ENCODE results near the gene TBC1D19.
A peak's percentile ranks its signal among the peaks of the same experiment; 100 is the strongest.
"Not testable (repeated sequence)": the region's sequence is repeated elsewhere in the genome, so short reads cannot be mapped to it uniquely, and the experiment has no call there.

Gene TBC1D19, protein sequence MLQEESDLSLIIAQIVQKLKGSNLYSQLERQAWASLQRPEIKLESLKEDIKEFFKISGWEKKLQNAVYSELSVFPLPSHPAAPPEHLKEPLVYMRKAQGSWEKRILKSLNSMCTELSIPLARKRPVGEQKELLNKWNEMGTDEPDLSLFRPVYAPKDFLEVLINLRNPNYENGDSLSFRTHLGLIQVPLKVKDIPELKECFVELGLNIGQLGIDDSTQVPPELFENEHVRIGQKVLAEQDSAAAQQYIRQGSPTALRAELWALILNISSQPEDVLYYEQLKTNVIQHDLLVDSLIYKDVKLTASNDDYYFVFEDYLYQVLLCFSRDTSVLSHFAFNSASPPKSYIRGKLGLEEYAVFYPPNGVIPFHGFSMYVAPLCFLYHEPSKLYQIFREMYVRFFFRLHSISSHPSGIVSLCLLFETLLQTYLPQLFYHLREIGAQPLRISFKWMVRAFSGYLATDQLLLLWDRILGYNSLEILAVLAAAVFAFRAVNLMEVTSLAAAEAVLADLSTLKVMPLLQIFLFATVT

DNA sequence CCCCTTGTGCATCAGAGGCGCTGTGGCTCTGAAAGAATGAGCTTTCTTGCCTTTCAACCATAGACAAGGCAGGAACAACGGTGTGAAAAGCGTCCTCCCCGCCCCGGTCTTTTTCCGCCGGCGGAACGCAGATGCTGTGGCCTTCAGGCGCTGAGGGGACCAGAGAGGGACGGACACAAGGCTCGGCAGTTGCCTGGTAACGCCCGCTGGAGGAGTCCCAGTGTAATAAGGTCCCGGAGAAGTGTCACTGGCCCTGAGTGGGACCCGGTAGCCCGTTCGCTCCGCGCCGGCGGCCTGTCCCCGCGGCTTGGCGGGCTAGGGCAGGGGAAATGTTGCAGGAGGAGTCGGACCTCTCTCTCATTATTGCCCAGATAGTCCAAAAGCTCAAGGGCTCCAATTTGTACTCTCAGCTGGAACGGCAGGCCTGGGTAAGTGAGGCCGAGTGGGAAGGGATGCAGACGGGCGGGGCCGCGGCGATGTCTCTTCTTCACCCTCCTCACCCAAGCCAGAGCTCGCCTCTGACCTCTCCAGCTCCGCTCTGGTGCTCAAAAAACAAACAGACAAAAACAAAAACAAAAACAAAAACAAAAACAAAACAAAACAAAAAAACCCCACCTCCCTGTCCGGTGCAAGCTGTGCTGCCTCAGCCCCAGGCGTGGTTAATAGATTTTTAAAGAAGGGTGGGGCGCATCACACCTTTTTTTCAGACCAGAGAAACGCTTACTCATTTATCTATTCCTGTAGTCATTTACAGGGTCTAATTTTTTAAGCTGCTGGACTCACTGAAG lies at the start of gene TBC1D19:
Gene TBC1D19, plus strand, starts transcription at position 220 of the 788 bp plus-strand sequence. Its CDS starts 110 bp downstream, at position 330.
- DNase-seq (ENCODE audit: low read depth in 2 of 2): peak; percentile 66 to 76

DNA sequence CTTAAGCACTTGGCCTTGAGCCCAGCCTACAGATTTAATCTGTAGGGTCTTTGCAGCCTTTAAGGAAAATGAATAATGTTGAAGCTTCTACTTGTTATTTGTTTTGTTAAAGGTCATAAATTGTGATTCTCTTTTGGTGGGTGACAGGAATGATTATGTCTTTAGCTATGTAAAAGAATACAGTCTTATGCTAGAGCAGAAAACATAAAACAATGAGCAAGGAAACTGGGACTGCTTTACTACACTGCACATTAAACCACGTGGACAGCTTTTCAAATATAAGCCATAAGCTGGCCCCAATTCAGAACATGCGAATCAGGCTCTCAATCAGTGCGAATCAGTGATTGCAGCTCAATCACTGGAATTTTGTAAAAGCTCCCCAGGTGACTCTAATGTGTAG lies 40.9 kb upstream of the TBC1D19 start:
- no peak for DNase-seq (ENCODE audit: low read depth in 2 of 2)

DNA sequence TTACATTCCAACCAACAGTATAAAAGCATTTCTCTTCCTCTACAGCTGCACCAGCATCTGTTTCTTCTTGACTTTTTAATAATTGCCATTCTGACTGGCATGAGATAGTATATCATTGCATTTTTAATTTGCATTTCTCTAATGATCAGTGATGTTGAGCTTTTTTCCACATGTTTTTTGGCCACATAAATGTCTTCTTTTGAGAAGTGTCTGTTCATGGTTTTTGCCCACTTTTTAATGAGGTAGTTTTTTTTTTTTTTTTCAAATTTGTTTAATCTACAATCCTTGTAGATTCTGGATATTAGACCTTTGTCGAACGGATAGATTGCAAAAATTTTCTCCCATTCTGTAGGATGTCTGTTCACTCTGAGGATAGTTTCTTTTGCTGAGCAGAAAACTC lies 39.5 kb upstream of the TBC1D19 start:
- DNase-seq (ENCODE audit: low read depth in 2 of 2): no peak

DNA sequence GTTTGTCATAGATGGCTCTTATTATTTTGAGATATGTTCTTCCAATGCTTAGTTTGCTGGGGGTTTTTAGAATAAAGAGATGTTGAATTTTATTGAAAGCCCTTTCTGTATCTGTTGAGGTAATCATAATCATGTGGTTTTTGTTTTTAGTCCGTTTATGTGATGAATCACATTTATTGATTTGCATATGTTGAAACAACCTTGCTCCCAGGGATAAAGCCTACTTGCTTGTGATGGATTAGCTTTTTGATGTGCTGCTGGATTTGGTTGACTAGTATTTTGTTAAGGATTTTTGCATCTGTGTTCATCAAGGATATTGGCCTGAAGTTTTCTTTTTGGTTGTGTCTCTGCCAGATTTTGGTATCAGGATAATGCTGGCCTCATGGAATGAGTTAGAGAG lies 35.5 kb upstream of the TBC1D19 start:
- not testable (repeated sequence) for DNase-seq (ENCODE audit: low read depth in 2 of 2)

DNA sequence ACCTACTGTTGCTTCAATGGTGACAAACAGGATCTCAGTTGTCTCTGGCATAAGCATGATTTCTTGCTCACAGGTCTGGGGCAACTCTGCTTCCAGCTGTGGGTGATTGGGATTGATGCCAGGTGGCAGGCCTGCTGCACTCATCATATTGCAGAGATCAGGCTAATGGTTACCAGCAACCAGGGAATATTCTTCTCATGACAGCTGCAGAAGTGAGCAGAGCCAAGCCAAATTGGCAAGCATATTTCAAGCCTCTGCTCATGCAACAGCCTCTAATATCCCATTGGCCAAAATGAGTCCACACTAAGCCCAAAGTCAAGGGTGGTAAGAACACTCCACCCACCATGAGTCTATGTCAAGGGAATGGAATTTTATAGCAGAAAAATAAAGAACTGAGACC lies 26.7 kb upstream of the TBC1D19 start:
- no peak for DNase-seq (ENCODE audit: low read depth in 2 of 2)

DNA sequence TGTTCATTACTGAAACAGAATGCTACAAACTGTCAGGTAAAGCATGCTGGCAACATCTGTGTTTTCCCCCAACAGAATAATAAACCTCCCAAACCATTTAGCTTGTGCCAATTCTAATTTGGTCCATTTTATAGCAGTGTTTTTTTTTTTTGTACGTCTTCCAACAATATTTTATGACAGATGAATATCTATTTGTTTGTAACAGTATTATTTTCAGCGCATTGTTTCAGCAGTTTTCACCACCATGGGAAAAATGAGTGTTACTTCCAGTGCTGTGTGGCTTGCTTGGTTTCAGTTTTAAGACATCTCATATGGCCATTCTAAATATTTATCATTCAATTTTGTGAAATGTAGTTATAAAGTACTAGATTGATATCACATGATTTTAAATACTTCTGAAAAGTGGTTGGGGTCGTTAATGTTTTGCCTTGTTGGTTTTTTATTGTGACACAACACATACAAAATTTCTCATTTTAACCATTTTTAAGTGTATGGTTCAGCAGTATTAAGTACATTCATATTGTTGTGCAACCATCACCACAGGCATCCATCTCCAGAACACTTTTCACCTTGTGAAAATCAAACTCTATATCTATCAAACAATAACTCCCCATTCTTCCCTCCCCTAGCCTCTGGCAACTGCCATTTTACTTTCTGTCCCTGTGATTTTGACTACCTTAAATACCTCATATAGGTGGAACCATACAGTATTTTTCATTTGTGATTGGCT lies 25.6 kb upstream of the TBC1D19 start:
- DNase-seq (ENCODE audit: low read depth in 2 of 2): no peak

DNA sequence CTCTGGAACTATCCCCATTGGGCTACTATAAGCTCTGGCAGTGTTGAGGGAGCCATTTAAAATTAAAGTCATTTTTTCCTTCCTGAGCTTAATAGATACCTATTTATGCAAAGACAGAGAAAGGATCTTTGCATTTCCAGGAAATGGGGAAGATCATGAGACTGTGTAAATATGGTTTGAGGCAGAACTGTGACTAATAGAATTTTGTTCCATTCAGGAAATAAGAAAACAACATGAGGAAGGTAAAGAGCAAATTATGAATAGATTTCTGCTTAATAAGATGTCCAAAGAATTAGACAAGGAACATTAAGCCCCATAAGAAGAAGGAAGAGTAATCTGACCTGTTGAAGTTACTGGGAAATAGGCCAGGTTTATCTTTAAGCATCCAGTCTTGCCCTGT lies 17.8 kb upstream of the TBC1D19 start:
- no peak for DNase-seq (ENCODE audit: low read depth in 2 of 2)

DNA sequence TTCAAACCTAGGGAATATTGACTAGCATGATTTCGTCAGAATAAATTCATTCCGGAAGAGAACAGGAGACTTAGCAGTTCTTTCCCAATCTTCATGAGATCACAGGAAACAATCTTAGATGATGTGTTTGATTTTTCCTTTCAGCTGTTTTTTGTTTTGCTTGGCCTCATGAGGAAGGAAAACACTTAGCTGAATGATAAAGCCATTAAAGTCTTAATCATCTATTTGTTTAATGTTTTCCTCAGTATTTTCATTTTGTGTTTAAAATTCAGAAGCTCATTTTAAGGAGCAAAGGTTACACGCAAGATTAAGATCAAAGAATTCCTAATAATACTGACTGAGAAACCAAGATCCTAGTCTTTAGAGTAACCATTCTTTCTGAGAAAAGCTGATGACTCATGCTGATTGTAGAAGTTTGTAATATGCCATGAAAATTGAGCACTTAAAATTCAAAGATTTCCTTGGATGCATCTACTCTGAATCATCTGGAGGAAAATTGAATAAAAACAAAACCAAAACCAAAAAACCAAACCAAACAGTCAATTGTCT lies 15.4 kb upstream of the TBC1D19 start:
- no peak for DNase-seq (ENCODE audit: low read depth in 2 of 2)

DNA sequence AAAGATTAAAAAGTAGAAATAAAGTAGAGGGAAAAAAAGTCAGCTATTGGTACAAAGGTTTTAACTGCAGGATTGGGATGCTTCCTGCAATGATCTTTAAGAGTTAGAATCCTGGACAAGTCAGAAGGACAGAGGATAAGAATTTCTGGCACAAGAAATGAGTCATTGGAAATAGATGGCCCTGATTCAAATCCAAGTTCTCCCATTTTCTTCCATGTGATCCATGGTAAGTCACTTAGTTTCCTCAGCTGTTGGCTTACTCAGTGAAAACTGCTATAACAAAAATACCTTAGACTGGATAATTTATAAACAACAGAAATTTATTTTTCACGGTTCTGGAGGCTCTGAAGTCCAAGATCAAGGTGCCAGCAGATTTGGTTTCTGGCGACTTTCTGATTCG lies 13.3 kb upstream of the TBC1D19 start:
- DNase-seq (ENCODE audit: low read depth in 2 of 2): no peak

DNA sequence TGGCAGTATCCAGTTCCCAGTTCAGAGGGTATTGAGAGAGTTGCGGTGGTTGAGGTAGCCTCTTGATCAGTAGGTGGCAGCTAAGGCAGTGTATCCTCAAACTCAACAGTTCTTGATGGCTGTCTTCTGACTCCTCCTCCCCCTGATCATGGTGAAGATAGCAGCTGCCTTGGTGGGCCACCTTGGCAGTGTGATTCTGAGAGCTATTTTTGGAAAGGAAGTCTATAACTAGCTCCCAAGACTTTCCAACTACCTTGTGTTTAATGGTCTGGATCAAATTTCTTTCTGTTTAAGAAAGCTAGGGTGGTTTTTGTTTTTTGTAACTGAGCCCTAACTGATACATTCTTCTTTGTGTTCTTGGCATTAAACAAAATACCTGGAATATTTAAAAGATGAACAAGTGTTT lies 10.5 kb upstream of the TBC1D19 start:
- DNase-seq (ENCODE audit: low read depth in 2 of 2): no peak

DNA sequence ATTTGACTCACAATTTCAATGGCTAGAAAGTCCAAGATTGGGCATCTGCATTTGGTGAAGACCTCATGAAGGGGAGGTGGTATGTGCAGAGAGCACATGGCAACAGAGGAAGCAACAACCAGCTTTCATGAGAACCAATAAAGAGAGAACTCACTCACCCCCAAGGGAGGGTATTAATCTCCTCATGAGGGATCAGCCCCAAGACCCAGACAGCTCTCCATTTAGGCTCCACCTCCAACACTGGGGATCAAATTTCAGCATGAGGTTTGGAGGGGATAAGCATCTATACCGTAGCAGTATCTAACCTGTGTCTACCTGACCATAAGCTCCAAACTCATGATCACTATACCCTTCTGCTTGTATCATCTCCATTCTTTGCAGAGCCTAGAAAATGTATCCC lies 9.3 kb upstream of the TBC1D19 start:
- DNase-seq (ENCODE audit: low read depth in 2 of 2): no peak

DNA sequence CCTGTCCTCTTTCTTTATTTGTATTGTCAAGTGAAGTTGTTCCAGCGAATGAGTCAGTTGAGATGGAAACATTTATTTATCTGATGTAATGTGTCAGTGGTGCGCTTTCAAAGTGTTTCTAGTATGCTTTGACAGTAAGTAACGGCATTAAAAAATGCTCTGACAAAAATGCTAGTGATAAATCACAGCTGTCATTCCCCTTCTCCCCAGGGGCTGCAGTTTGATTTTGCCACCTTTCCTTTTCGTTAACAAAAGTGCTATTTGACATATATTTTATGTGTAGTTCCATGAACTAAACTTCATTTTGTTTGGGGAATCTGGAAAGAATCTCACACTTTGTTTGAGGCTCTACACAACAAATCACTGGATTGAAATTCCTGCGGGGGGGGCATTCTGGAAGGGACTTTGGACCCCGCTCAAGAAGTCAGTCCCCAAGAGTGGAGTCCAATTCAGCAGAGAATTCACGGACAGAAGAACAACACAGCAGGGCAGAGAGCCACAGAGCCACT lies 7.6 kb upstream of the TBC1D19 start:
- DNase-seq (ENCODE audit: low read depth in 2 of 2): no peak

DNA sequence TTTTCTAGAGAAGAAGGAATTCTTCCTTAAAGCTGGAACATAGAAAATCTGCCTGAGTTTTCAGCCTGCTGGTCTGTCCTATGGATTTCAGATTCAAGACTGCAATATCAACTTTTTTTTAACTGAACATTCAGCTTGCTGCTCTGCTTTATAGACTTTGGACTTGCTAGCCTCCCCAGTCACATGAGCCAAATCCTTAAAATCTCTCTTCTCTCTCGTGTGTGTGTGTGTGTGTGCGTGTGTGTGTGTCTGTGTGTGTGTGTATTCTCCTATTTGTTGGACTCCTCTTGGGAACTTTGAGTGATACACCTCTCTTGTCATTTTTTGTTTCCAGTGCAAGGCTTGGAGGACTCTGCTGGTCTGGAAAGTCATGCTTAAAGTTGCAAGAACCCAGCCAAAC lies 6.8 kb upstream of the TBC1D19 start:
- DNase-seq (ENCODE audit: low read depth in 2 of 2): no peak

DNA sequence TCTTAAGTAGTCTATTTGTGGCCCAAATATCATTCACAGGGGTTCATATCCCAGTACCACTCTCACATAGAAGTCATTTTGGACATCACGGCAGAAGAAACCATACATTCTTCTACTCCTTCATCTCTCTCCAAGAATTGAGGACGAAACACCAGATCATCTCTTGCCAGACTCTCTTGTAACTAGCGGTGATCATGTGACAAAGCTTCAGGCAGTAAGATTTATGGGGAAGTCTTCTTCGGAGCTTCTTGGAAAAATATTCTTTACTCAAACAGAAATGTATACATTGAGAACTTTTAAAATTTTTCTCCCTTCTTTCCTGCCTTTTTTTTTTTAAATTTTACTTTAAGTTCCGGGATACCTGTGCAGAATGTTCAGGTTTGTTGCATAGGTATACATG lies 4.7 kb upstream of the TBC1D19 start:
- DNase-seq (ENCODE audit: low read depth in 2 of 2): no peak

DNA sequence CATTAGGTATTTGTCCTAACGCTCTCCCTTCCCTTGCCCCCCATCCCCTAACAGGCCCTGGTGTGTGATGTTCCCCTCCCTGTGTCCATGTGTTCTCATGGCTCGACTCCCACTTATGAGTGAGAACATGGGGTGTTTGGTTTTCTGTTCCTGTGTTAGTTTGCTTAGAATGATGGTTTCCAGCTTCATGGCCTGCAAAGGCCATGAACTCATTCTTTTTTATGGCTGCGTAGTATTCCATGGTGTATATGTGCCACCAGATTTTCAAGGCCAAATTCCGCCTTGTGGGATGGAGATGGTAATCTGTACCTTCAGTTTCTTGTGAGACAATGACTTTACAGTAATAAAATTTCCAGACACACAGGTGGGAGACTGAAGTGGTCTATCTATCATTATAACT lies 2.5 kb upstream of the TBC1D19 start:
- not testable (repeated sequence) for DNase-seq (ENCODE audit: low read depth in 2 of 2)

DNA sequence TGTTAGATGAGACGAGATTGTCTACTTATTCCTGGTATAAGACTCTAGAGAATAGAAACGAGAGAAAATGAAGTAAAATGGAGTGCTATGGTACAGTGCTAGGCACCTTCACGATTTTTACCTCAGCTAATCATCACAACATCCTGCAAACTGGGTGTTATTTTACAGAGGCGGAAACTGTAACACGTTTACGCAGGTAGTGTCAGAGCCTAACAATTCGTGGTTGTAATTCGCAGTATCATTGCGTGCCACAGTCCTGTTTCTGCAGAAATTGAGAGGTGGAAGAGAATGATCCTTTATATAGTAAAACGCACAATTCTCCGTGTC lies 383 bp upstream of the TBC1D19 start:
- DNase-seq (ENCODE audit: low read depth in 2 of 2): no peak

DNA sequence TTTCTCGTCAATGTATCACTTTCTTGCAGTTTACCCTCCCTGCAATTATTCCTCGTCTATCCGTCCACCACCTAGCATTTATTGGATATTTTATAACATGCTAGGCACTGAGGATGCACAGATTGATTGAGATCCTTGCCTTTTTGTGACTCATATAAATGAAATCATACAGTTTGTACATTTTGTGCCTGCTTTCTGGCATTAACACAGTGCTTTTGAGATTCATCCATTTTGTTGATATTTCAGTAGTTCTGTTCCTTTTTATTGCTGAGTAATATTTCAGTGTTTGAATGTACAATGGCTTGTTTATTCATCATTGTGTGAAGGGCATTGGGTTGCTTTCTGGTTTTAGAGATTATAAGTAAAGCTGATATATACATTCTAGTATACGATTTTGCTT lies 841 bp downstream of the TBC1D19 start:
- DNase-seq (ENCODE audit: low read depth in 2 of 2): no peak

DNA sequence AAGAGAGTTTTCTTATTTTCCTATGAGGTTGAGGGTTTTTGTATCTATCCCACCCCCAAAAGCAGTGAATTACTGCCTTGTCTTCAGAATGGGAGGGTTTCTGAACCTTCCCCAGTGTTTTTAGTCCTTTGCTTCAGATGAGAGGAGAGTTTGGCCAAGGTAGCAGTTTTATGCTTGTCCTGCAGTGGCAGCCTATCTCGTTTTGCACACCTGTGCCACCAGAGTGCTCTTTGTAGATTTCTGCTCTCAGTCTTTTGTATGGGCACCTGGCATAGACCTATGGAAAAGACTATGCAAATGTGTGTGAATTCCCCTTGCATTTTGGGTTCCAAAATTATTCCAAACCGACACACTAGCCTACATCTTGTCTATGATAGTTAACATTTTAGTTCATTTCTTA lies 5.8 kb downstream of the TBC1D19 start:
- no peak for DNase-seq (ENCODE audit: low read depth in 2 of 2)

DNA sequence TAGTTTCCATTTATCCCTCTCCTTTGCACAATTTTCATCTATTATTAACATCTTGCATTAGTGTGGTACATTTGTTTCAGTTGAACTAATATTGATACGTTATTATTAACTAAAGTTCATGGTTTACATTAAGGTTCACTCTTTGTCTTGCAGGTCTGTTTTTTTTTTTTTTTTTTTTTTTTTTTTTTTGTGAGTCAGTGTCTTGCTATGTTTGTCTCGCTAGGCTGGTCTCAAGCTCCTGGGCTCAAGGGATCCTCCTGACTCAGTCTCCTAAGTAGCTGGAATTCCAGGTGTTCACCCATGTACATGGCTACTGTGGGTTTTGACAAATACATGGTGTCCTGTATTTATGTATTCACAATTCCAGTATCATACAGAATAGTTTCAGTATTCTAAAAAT lies 6.8 kb downstream of the TBC1D19 start:
- no peak for DNase-seq (ENCODE audit: low read depth in 2 of 2)

DNA sequence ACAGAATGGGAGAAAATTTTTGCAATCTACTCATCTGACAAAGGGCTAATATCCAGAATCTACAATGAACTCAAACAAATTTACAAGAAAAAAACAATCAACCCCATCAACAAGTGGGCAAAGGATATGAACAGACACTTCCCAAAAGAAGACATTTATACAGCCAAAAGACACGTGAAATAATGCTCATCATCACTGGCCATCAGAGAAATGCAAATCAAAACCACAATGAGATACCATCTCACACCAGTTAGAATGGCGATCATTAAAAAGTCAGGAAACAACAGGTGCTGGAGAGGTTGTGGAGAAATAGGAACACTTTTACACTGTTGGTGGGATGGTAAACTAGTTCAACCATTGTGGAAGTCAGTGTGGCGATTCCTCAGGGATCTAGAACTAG lies 9.7 kb downstream of the TBC1D19 start:
- DNase-seq (ENCODE audit: low read depth in 2 of 2): not testable (repeated sequence)

DNA sequence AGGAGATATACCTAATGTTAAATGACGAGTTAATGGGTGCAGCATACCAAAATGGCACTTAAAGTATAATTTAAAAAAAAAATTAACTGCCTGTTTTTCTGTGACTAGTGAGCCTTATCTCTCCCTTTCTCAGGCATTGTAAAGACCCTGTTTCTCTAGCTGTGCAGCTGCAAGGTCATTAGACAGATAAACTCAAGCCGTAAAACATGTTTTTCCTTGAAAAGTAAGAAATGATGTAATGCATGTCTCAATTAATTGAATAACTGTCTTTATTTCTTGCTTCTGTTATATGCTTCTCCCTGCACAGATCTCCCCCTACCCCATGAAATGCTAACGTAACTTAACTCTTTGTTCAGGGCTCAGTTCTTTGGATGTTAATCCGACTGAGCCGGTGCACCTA lies 10.5 kb downstream of the TBC1D19 start:
- no peak for DNase-seq (ENCODE audit: low read depth in 2 of 2)

DNA sequence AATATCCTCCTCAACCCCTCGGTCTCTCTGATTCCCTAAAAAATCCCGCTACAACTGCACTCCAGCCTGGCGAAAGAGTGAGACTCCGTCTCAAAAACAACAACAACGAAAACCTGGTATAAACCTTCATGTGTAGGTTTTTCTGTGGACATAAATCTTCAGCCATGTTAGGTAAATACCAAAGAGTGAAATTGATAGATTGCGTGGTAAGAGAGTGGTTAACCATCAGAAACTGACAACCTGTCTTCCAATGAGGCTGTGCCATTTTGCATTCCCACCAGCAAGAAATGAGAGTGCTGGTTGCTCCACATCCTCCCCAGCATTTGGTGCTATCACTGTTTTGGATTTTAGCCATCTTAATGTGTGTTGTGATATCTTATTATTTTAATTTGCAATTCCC lies 10.9 kb downstream of the TBC1D19 start:
- no peak for DNase-seq (ENCODE audit: low read depth in 2 of 2)

Data from activated CD8-positive, alpha-beta memory T cell treated with anti-CD3 and anti-CD28 coated beads for 4 hours (primary cell).